ENCODE measurements around the gene FAS.
A peak's percentile ranks its signal among the peaks of the same experiment; 100 is the strongest.

FAS gene

DNA sequence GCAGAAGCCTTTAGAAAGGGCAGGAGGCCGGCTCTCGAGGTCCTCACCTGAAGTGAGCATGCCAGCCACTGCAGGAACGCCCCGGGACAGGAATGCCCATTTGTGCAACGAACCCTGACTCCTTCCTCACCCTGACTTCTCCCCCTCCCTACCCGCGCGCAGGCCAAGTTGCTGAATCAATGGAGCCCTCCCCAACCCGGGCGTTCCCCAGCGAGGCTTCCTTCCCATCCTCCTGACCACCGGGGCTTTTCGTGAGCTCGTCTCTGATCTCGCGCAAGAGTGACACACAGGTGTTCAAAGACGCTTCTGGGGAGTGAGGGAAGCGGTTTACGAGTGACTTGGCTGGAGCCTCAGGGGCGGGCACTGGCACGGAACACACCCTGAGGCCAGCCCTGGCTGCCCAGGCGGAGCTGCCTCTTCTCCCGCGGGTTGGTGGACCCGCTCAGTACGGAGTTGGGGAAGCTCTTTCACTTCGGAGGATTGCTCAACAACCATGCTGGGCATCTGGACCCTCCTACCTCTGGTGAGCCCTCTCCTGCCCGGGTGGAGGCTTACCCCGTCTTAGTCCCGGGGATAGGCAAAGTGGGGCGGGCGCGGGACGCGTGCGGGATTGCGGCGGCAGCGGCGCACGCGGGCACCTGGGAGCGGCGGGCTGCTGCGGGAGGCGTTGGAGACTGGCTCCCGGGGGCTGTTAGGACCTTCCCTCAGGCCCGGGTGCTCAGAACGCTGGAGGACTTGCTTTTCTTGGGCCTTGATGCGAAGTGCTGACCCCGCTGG is at the start of gene FAS:
Gene FAS (plus strand): TSS at position 415 of the 777 bp plus-strand sequence. CDS start 79 bp downstream, at position 494.
- peak; percentile 80 for DNase-seq (ENCODE audit: low read depth, low spot score)

DNA sequence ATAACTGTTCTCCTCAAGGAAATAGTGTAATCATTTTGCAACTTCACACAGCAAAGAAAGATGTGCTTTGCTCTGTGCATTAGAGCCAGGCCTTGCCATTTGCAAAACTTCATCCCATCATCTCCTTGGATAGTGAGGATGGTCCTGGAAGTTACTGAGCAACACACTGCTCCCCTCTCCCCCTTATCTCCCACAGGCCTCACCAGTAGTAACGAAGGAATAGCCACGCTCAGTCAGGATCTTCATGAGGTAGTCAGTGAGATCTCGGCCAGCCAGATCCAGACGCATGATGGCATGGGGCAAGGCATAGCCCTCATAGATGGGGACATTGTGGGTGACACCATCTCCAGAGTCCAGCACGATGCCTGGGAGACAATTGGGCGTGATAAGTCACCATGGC is 49.6 kb upstream of the FAS start:
- no peak for DNase-seq (ENCODE audit: low read depth, low spot score)

- no peak for DNase-seq (ENCODE audit: low read depth, low spot score)
Observed at GRCh38 chr10:88943778-88944177, 46.8 kb upstream of the FAS start.

DNA sequence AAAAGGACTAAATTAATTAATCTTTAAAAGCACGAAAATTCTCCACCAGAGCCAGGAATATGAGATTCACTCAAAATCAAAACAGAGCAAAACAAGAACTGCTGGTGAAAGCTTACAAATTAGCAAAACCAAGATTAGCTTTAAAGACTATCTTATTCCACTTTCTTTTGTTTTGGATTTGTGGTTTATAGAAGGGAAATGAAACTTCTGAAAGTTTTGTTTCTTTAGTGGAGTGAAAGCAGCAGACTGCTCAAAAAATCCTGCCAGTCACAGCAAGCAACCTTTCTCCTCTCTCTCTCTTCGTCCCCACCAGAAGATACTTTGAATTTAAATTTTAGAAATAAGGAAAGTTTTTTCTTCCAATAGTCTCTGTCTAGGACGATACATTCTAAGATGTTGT is 45.8 kb upstream of the FAS start:
- DNase-seq (ENCODE audit: low read depth, low spot score): no peak

DNA sequence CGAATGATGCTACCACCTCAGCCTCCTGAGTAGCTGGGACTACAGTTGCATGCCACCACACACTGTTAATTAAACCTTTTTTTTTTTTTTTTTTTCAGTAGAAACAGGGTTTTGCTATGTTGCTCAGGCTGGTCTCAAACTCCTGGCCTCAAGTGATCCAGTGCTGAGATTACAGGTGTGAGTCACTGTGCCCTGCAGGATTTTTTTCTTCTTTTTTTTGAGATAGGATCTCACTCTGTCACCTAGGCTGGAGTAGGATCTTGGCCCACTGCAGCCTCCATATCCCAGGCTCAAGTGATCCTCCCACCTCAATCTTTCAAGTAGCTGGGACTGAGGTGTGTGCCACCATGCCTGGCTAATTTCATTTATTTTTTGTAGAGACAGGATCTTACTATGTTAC is 44.4 kb upstream of the FAS start:
- DNase-seq (ENCODE audit: low read depth, low spot score): no peak

DNA sequence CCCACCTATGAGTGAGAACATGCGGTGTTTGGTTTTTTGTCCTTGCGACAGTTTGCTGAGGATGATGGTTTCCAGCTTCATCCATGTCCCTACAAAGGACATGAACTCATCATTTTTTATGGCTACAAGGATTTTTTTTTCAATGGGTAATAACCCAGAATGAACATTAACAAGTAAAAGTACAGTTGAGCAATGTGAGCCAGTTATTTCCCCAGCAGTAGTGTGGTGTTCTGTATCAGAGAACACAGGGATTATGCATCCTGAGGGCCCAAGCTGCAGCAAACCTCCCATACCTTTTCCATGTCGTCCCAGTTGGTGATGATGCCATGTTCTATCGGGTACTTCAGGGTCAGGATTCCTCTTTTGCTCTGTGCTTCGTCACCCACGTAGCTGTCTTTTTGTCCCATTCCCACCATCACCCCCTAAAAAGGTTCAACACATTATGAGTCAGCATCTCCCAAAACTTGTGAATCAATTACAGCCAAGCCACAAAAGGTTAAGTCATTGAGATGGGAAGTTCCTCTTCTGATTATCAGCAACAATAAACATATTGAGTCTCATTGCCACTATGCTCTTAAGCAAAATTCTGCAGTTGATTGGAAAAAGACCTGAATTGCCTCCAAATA is 43.5 kb upstream of the FAS start:
- DNase-seq (ENCODE audit: low read depth, low spot score): no peak

DNA sequence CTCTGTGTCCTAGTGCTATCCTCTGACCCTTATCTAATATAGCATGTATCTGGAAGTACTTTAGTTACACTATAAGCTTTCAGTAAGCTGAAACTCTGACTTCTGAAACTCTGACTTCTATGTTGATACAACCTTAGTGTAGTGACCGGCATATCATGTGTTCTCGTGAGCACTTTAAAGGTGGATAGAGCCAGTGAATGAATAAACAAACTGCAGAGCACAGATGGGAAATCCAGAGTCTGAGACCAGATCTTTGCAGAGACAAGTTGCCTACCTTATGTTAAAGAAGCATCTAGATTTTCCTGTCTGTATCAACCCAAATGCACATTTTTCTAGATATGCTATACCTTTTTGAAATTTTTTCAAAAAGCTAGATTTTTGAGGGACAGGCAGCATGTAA is 41.5 kb upstream of the FAS start:
- DNase-seq (ENCODE audit: low read depth, low spot score): no peak

GRCh38 chr10:88949912-88950837 is 40.4 kb upstream of the FAS start:
- DNase-seq (ENCODE audit: low read depth, low spot score): no peak

- DNase-seq (ENCODE audit: low read depth, low spot score): peak; percentile 91
Observed at GRCh38 chr10:88952647-88953111, 37.9 kb upstream of the FAS start, which contains the start of gene ACTA2. ACTA2 (minus strand) TSS chr10:88952773; CDS start chr10:88948930, 3,843 bp downstream.

- no peak for DNase-seq (ENCODE audit: low read depth, low spot score)
Observed at GRCh38 chr10:88953662-88954061, 36.9 kb upstream of the FAS start.

DNA sequence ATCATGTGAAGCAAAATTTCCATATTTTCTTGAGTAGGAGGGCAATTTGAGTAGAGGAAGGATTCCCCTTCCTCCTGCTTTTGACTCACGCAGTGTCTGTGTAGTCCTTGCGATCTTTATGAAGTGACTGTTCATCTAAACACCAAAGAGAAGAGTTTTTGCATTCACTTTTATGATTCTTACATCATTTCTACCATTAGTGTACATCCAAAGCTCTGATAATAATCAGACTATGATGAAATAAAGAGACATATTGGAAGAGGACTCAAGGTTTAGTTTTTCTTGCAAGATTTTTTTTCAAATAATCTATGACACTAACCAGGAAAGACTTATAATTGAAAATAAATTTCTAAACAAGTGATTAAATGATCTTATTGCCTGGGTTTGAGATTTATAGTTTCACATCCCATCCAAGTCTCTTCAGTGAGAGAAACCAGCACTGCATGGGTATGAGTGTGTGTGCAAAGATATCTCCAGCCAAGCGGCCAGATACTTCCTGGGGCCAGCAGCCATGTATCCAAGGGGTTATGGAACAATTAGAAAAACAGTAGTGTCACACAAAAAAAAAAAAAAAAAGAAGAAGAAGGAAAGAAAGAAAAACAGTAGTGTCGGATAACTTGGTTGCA is 36.0 kb upstream of the FAS start:
- DNase-seq (ENCODE audit: low read depth, low spot score): no peak

GRCh38 chr10:88957381-88957780 is 33.2 kb upstream of the FAS start:
- no peak for DNase-seq (ENCODE audit: low read depth, low spot score)

- DNase-seq (ENCODE audit: low read depth, low spot score): no peak
Observed at GRCh38 chr10:88958721-88959120, 31.9 kb upstream of the FAS start.

- DNase-seq (ENCODE audit: low read depth, low spot score): no peak
Observed at GRCh38 chr10:88960802-88961201, 29.8 kb upstream of the FAS start.

DNA sequence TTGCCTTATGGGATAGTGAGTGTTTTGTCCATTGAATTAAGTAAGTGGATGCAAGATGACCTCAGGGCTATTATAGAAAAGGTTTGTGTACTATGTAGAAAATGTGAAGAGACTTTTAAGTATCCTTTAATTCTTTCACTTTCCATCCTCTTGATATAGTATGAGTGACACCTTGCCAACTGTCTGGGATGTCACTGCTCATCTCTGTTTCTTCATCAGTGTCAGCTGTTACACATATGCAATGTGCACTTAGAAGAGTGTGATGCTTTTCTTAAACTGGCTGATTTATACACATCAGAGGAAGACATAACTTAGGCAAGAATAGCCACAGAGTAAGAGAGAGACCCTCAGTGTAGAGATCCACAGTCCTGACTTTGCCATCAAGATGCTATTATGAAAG is 29.3 kb upstream of the FAS start:
- DNase-seq (ENCODE audit: low read depth, low spot score): no peak

DNA sequence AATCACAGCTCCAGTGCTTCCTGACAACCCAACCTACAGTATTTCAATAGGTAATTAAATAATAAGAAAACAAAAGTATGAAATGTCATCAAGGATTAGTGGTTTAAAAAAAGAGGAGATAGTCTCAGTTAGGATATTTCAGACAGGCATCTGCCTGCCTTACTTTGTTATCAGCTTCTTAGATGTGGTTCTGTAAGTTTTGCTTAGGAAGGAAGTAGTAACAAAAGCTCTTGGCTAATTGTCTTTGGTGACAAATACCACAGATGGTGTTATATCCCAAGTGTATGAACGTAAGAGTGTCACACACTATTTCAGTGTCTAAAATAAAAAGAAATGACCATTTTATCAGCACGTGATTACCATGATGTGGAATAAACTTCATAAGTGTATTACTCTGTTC is 28.3 kb upstream of the FAS start:
- DNase-seq (ENCODE audit: low read depth, low spot score): no peak

DNA sequence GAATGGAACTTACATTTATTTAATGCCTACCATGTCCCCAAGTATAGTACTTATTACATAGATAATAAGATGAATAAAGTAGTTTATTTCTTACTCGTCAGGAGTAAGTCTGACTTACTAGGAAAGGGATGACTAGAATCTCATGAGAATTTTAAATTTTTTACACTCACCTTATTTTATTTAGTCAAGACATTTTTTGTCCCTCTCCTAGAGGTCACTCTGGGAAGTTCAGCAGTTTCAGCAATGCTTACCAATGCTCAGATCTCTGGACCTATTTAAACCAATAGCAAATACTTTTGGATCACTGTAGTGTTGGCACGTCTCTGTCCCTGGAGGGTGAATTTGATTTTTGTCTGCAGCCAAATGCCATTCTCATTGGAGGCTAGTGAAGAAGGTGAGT is 27.3 kb upstream of the FAS start:
- DNase-seq (ENCODE audit: low read depth, low spot score): no peak

DNA sequence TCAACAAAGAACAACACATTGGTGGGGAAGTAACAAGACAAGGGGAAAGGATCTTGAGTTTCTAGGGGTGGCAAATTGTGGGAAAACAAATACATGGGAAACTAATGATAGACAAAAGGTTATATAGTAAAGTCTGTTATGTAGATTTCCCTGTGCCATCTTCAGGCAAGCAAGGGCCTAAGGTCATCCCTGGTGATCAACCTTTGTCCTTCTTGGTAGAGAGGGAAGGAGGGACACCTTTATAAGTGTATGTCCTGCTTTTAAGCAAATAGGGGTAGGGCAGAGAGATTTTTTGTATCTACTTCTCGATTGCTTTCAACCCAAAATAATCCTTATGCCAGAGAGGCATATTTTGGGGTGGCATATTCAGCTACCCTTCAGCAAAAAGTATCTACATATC is 26.2 kb upstream of the FAS start:
- DNase-seq (ENCODE audit: low read depth, low spot score): no peak

GRCh38 chr10:88964869-88965415 is 25.7 kb upstream of the FAS start:
- no peak for DNase-seq (ENCODE audit: low read depth, low spot score)

DNA sequence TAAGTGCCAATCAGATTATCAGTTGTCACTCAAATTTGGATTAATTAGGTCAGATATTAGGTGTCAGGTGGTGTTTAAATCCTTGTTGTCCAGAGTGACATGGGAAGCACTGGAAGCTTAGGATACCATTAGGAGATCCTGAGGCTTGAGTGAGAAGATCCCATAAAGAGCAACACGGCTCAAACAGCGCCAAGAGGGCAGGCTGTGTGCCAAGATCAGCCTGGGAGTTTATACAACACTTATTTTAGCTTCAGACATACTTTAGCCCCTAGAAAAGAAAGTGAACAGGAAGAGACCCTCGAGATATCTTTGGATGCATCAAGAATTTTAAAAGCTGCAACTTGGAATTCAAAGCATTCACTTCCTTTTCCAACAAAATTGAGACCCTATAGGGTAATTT is 23.8 kb upstream of the FAS start:
- DNase-seq (ENCODE audit: low read depth, low spot score): no peak

DNA sequence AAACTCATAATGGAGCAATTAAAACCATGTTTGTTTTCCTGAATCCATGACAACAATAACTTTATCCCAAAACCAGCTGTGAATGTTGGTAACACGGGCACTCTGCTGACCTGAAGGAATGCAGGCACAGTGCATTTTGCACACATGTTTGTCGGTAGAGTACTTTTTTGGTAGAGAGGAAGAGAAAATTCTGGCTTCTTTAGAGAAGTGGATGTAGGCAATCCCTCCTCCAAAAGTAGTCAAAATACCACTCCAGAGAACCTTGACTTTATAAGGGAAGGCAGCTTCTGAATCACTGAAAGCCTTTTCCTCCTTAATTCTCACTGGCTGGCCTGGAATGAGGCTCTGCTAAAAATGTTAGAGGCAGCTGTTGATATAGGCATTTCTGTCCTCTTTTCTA is 22.2 kb upstream of the FAS start:
- no peak for DNase-seq (ENCODE audit: low read depth, low spot score)
